ENCODE measurements around the gene CTNNA3.

Gene CTNNA3

GRCh38 chr10:66095610-66096009 is 1600.4 kb downstream of the CTNNA3 start:
- no peak for DNase-seq (ENCODE audit: low read depth)

GRCh38 chr10:66085906-66086305 is 1610.1 kb downstream of the CTNNA3 start:
- no peak for DNase-seq (ENCODE audit: low read depth)

- no peak for DNase-seq (ENCODE audit: low read depth)
Measured at GRCh38 chr10:66071907-66072306, 1624.1 kb downstream of the CTNNA3 start.

GRCh38 chr10:66058594-66058993 is 1637.4 kb downstream of the CTNNA3 start:
- no peak for DNase-seq (ENCODE audit: low read depth)

GRCh38 chr10:66049335-66049734 is 1646.7 kb downstream of the CTNNA3 start:
- DNase-seq (ENCODE audit: low read depth) = no peak

- DNase-seq (ENCODE audit: low read depth) = no peak
Measured at GRCh38 chr10:66045859-66046258, 1650.1 kb downstream of the CTNNA3 start.

- no peak for DNase-seq (ENCODE audit: low read depth)
Measured at GRCh38 chr10:66041771-66042170, 1654.2 kb downstream of the CTNNA3 start.

GRCh38 chr10:66038623-66039022 is 1657.4 kb downstream of the CTNNA3 start:
- no peak for DNase-seq (ENCODE audit: low read depth)

GRCh38 chr10:66026321-66026720 is 1669.7 kb downstream of the CTNNA3 start:
- DNase-seq (ENCODE audit: low read depth) = no peak

GRCh38 chr10:66025186-66025585 is 1670.8 kb downstream of the CTNNA3 start:
- no peak for DNase-seq (ENCODE audit: low read depth)

GRCh38 chr10:66021423-66021822 is 1674.6 kb downstream of the CTNNA3 start:
- DNase-seq (ENCODE audit: low read depth) = no peak

GRCh38 chr10:66008221-66008620 is 1687.8 kb downstream of the CTNNA3 start:
- no peak for DNase-seq (ENCODE audit: low read depth)

GRCh38 chr10:66006411-66006810 is 1689.6 kb downstream of the CTNNA3 start:
- no peak for DNase-seq (ENCODE audit: low read depth)

GRCh38 chr10:65993451-65993850 is 1702.5 kb downstream of the CTNNA3 start:
- DNase-seq (ENCODE audit: low read depth) = no peak

- DNase-seq (ENCODE audit: low read depth) = no peak
Measured at GRCh38 chr10:65968871-65969270, 1727.1 kb downstream of the CTNNA3 start.

- DNase-seq (ENCODE audit: low read depth) = no peak
Measured at GRCh38 chr10:65968437-65968836, 1727.6 kb downstream of the CTNNA3 start.

- no peak for DNase-seq (ENCODE audit: low read depth)
Measured at GRCh38 chr10:65964205-65964604, 1731.8 kb downstream of the CTNNA3 start.

GRCh38 chr10:65952086-65952485 is 1743.9 kb downstream of the CTNNA3 start:
- no peak for DNase-seq (ENCODE audit: low read depth)

GRCh38 chr10:65950075-65950474 is 1745.9 kb downstream of the CTNNA3 start:
- no peak for DNase-seq (ENCODE audit: low read depth)

GRCh38 chr10:65949526-65949925 is 1746.5 kb downstream of the CTNNA3 start:
- DNase-seq (ENCODE audit: low read depth) = no peak

- no peak for DNase-seq (ENCODE audit: low read depth)
Measured at GRCh38 chr10:65945061-65945460, 1750.9 kb downstream of the CTNNA3 start.

- DNase-seq (ENCODE audit: low read depth) = no peak
Measured at GRCh38 chr10:65943451-65943850, 1752.5 kb downstream of the CTNNA3 start.

- DNase-seq (ENCODE audit: low read depth) = no peak
Measured at GRCh38 chr10:65940816-65941662, 1755.0 kb downstream of the CTNNA3 start.

- DNase-seq (ENCODE audit: low read depth) = no peak
Measured at GRCh38 chr10:65940105-65940504, 1755.9 kb downstream of the CTNNA3 start.
